ENCODE data around the gene MKI67. TPM values are rescaled to one million over a fixed set of nuclear protein-coding genes. Genes with fewer than 3 reads are reported as not detected.

Gene MKI67, protein sequence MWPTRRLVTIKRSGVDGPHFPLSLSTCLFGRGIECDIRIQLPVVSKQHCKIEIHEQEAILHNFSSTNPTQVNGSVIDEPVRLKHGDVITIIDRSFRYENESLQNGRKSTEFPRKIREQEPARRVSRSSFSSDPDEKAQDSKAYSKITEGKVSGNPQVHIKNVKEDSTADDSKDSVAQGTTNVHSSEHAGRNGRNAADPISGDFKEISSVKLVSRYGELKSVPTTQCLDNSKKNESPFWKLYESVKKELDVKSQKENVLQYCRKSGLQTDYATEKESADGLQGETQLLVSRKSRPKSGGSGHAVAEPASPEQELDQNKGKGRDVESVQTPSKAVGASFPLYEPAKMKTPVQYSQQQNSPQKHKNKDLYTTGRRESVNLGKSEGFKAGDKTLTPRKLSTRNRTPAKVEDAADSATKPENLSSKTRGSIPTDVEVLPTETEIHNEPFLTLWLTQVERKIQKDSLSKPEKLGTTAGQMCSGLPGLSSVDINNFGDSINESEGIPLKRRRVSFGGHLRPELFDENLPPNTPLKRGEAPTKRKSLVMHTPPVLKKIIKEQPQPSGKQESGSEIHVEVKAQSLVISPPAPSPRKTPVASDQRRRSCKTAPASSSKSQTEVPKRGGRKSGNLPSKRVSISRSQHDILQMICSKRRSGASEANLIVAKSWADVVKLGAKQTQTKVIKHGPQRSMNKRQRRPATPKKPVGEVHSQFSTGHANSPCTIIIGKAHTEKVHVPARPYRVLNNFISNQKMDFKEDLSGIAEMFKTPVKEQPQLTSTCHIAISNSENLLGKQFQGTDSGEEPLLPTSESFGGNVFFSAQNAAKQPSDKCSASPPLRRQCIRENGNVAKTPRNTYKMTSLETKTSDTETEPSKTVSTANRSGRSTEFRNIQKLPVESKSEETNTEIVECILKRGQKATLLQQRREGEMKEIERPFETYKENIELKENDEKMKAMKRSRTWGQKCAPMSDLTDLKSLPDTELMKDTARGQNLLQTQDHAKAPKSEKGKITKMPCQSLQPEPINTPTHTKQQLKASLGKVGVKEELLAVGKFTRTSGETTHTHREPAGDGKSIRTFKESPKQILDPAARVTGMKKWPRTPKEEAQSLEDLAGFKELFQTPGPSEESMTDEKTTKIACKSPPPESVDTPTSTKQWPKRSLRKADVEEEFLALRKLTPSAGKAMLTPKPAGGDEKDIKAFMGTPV (N-terminal part only)
- total RNA-seq (2022), result 111 and 128 TPM in 2 replicates
- percentile 96 among the genes with signal in this experiment for Bru-seq, nascent RNA
- percentile 98 among the genes with signal in this experiment for BruChase-seq, experiment 1, labeled RNA remaining after a 2-hour chase
- BruChase-seq, experiment 2, labeled RNA remaining after a 6-hour chase, result percentile 99 among the genes with signal in this experiment
- long read RNA-seq, partial matches to known transcripts, result 56 of 64 reads
- long read RNA-seq, other reads (novel, unspliced or antisense), result 8 of 64 reads

DNA sequence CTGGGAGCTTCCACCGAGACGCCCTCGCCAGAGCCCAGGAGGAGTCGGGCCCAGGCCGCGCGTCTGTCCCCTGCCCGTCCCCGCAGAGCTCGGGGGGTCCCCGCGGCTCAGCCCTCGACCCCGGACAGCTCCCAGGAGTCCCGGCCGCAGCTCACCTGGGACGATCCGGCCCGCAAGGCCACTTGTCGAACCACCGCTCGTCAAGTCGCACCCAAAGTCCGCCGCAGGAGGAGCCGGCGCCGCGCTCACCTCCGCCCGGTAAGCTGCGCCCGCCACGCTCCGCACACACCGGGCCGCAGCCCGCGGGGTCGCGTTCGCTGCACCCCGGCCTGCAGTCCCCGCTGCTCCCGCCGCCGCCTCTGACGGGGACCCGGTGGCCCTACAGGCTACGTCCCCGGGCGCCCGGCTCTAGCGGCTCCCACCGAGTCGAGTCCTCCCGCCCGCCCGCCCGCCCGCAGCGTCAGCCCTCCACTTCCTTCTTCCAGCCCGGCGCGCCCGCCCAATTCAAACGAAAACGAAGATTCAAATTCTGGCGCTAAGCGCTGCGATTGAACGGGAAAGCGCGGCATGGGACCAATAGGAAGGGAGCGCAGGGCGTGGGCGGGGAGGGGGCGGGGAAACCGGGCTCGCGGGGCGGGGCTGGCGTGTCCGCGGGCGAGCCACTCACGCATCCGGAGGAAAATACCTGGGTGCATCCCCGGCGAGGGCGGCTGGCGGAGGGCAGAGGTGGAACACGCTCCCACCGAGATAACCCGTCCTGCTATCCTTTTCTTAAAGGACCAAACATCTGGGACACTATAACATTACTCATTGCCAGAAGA lies at the start of gene MKI67:
TSS of gene MKI67 (minus strand) at position 480 of the 821 bp plus-strand sequence. CDS start 756 bp downstream, outside the sequence.
- Mint-ChIP-seq H3K9me3 (ENCODE audit: unreplicated experiment) (no peaks in the 10 kb centered on the region), H3K4me1 (ENCODE audit: low read depth, unreplicated experiment) (peaks cover 9% of the 10 kb centered on the region), H3K4me3 (ENCODE audit: unreplicated experiment) (peak within 1 kb of the TSS; percentile 86), H3K27me3 (ENCODE audit: insufficient read depth, unreplicated experiment) (no peaks in the 10 kb centered on the region), H3K36me3 (ENCODE audit: insufficient read depth, unreplicated experiment) (peaks cover 43% of the 10 kb centered on the region), H3K27ac (ENCODE audit: unreplicated experiment) (peak within 1 kb of the TSS; percentile 77)
- Histone ChIP-seq H3K36me3 (ENCODE audit: control insufficient read depth, insufficient read depth, low read length) (no peaks in the 10 kb centered on the region; the same call in 1 of the 2 replicates), H3K27me3 (replicated peaks; ENCODE audit: control insufficient read depth, insufficient read depth, low read length) (no peaks in the 10 kb centered on the region), H3K9me3 (no peaks in the 10 kb centered on the region), H3K4me1 (peaks cover 26% of the 10 kb centered on the region), H3K4me3 (ENCODE audit: low read depth, low read length) (peak within 1 kb of the TSS; percentile 98)
- no TSS peak for BruUV-seq (replicated peaks)
- TF ChIP-seq, protein P1, sequence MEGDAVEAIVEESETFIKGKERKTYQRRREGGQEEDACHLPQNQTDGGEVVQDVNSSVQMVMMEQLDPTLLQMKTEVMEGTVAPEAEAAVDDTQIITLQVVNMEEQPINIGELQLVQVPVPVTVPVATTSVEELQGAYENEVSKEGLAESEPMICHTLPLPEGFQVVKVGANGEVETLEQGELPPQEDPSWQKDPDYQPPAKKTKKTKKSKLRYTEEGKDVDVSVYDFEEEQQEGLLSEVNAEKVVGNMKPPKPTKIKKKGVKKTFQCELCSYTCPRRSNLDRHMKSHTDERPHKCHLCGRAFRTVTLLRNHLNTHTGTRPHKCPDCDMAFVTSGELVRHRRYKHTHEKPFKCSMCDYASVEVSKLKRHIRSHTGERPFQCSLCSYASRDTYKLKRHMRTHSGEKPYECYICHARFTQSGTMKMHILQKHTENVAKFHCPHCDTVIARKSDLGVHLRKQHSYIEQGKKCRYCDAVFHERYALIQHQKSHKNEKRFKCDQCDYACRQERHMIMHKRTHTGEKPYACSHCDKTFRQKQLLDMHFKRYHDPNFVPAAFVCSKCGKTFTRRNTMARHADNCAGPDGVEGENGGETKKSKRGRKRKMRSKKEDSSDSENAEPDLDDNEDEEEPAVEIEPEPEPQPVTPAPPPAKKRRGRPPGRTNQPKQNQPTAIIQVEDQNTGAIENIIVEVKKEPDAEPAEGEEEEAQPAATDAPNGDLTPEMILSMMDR (IDR thresholded peaks at IDR 0.05; ENCODE audit: insufficient read depth in 1 of 2, low read depth in 1 of 2, low read length in 1 of 2, severe bottlenecking in 1 of 2, unreplicated experiment in 1 of 2), result no peak
- ChIA-PET POLR2A (interaction anchor here (0.8 kb wide), 1 partner anchor 31 kb away, joined by 3 read pairs; no protein-coding TSS in a partner anchor), CTCF (interaction anchor here (0.6 kb wide), 1 partner anchor 70 kb away, joined by 3 read pairs; no protein-coding TSS in a partner anchor)
- intact Hi-C loops (cut with micrococcal nuclease; ENCODE audit: unreplicated experiment), result loop anchor here (1.0 kb wide), 1 partner anchor 48 kb away; no protein-coding TSS in a partner anchor
- peak; percentile 91 to 92 for DNase-seq

DNA sequence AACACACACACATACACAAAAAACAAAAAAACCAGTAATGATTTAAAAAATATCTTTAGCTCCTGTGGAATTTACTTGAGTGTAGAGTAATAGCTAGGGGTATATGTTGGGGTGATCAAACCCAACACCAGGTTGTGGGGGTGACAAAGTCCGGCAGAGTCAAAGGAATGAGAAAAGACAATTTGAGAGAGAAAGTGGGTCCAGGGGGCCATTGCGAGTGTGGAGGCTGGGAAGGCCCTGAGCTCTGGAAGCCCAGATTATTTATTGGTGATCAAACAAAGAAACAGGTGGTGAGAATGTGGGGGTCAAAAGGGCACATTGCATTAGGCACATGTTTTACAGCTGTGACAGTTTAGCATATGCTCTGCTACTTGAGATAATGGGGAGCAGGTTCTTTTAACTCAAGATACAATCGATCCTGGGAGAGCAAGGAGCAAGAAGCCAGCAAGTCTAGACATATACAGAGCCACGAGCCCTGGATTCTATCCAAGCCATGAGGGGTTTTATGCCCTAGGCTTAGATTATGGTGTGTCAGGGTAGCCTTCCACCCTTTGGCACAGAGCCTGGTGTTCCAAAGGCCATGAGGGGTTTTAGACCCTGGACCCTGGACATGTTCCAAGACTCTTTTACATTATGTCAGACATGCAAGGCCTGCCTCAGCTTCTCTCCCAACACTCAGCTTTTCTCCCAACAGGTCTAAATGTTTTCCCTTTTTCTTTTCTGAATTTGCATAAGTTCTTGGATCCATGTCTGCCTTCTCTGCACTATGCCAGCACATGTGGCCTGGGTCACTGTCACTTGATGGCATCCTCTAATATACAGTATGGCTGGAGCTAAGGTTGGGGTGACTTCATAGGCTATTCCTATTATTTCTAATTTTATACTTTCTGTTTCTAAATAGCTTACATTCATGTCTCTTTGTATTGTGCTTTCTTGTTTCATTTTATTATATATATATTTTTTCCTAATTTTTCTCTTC lies 48.6 kb upstream of the MKI67 start:
- Histone ChIP-seq H3K27me3 (replicated peaks; ENCODE audit: control insufficient read depth, insufficient read depth, low read length) (no peaks in the 10 kb centered on the region), H3K4me3 (ENCODE audit: low read depth, low read length) (no peak overlapping the region), H3K9me3 (peaks cover 19% of the 10 kb centered on the region), H3K4me1 (peaks cover 10% of the 10 kb centered on the region), H3K36me3 (ENCODE audit: control insufficient read depth, insufficient read depth, low read length) (no peaks in the 10 kb centered on the region)
- BruUV-seq (replicated peaks), result no TSS peak
- CTCF ChIA-PET, result no interaction called here
- no peaks in the 10 kb centered on the region for H3K36me3 Mint-ChIP-seq (ENCODE audit: insufficient read depth, unreplicated experiment)
- H3K27me3 Mint-ChIP-seq (ENCODE audit: insufficient read depth, unreplicated experiment), result peaks cover 2% of the 10 kb centered on the region
- POLR2A ChIA-PET, result interaction anchor here (0.6 kb wide), 1 partner anchor 44 kb away, joined by 5 read pairs; no protein-coding TSS in a partner anchor
- intact Hi-C loops (cut with micrococcal nuclease; ENCODE audit: unreplicated experiment), result no loop called here
- H3K27ac Mint-ChIP-seq (ENCODE audit: unreplicated experiment), result no peak overlapping the region
- DNase-seq, result no peak
- no peak overlapping the region for H3K4me3 Mint-ChIP-seq (ENCODE audit: unreplicated experiment)
- TF ChIP-seq, protein P1 (IDR thresholded peaks at IDR 0.05; ENCODE audit: insufficient read depth in 1 of 2, low read depth in 1 of 2, low read length in 1 of 2, severe bottlenecking in 1 of 2, unreplicated experiment in 1 of 2), result no peak
- peaks cover 34% of the 10 kb centered on the region for H3K9me3 Mint-ChIP-seq (ENCODE audit: unreplicated experiment)
- peaks cover 6% of the 10 kb centered on the region for H3K4me1 Mint-ChIP-seq (ENCODE audit: low read depth, unreplicated experiment)

Data from Caco-2 (cell line).